ENCODE data around the gene TAB2.

GRCh38 chr6:149323353-149323752 is 5.8 kb downstream of the TAB2 start:
- TF ChIP-seq CTCF (IDR thresholded peaks at IDR 0.05; ENCODE audit: low read depth, low read length, poor library complexity, severe bottlenecking), result no peak
- no peak for TF ChIP-seq EZH2phosphoT487 (IDR thresholded peaks at IDR 0.05; ENCODE audit: borderline replicate concordance, low read length)

Data from DOHH2 (cell line).